A549 (cell line): Measurements from ENCODE around the gene SLC2A8. TPM values are rescaled to one million over a fixed set of nuclear protein-coding genes. Genes with fewer than 3 reads are reported as not detected.

ENCODE experiments used
- ATAC-seq, 2 experiments: fragments of 200-7000 bp in 1 of 2; fragments of >200 bp in 1 of 2; cut with Nextera tagmentation in 1 of 2; cut with Tn5 transposase in 1 of 2; 3 replicates each; pipeline versions ENCODE4 v1.8.0 to v1.9.1; 2018 to 2020; ENCODE audit warnings: mild to moderate bottlenecking in 1 of 2, moderate library complexity in 1 of 2
- CTCF ChIA-PET: fragments of 300-600 bp; sonication (Branson Sonifier 250); formaldehyde crosslinking; extraction: SDS; loops from one replicate; lab custom pipeline; 2021; ENCODE audit warnings: antibody characterized with exemption, inconsistent platforms; lab: Yijun Ruan, JAX
- POLR2A ChIA-PET: fragments of 350-600 bp; formaldehyde crosslinking; extraction: SDS; loops from one replicate; lab custom pipeline; 2021; ENCODE audit warnings: antibody characterized with exemption, inconsistent platforms; lab: Yijun Ruan, JAX
- DNase-seq, 2 experiments: peaks; one replicate each; pipeline versions ENCODE4 v3.0.0 to v3.0.0-alpha.2; 2011 to 2016; ENCODE audit warnings: low read depth in 1 of 2, low spot score in 1 of 2
- FAIRE-seq: peaks from 2 replicates; lab custom pipeline; 2011; peaks lifted over from hg19 to GRCh38; lab: Jason Lieb, UNC
- H3K27ac ChIP-seq, 2 experiments: fragments of >200 bp; sonication (Bioruptor Twin); formaldehyde crosslinking; 3 replicates each; pipeline ENCODE4 v1.5.1; 2016 to 2017
- H3K4me1 ChIP-seq: fragments of >200 bp; sonication (Bioruptor Twin); formaldehyde crosslinking; 3 replicates; pipeline ENCODE4 v1.6.1; 2016
- H3K4me2 ChIP-seq: fragments of >200 bp; sonication (Bioruptor Twin); formaldehyde crosslinking; 3 replicates; pipeline ENCODE4 v1.6.1; 2016
- H3K4me3 ChIP-seq: fragments of >200 bp; sonication (Bioruptor Twin); formaldehyde crosslinking; 3 replicates; pipeline ENCODE4 v1.5.1; 2016
- H3K9me3 ChIP-seq: fragments of >200 bp; sonication (Bioruptor Twin); formaldehyde crosslinking; 3 replicates; pipeline ENCODE4 v1.6.1; 2016
- BCL3 ChIP-seq: fragments of >200 bp; sonication (Bioruptor Twin); formaldehyde crosslinking; IDR thresholded peaks from 3 replicates; pipeline ENCODE4 v1.6.1; 2016
- CBX8 ChIP-seq: fragments of 200-600 bp; sonication (generic); IDR thresholded peaks from 2 replicates; pipeline ENCODE4 v1.6.1; 2016
- EHMT2 ChIP-seq: fragments of 200-600 bp; sonication (generic); IDR thresholded peaks from 2 replicates; pipeline ENCODE4 v1.6.1; 2016; ENCODE audit warnings: antibody characterized with exemption, low read depth, mild to moderate bottlenecking, moderate library complexity
- GATA3 ChIP-seq: IDR thresholded peaks from 2 replicates; pipeline ENCODE4 v1.6.1; 2012; ENCODE audit warnings: borderline replicate concordance
- MAFK ChIP-seq: fragments of 450-650 bp; IDR thresholded peaks from 2 replicates; pipeline ENCODE4 v1.6.1; 2014; ENCODE audit not compliant: partially characterized antibody
- NPAS2 ChIP-seq: fragments of 250-450 bp; sonication (Bioruptor Pico); IDR thresholded peaks from 2 replicates; pipeline ENCODE4 v1.8.0; 2022; ENCODE audit warnings: mild to moderate bottlenecking, moderate library complexity, borderline replicate concordance
- RAD21 ChIP-seq, 2 experiments: fragments of >200 bp in 1 of 2; sonication (Bioruptor Twin) in 1 of 2; formaldehyde crosslinking in 1 of 2; IDR thresholded peaks in 1 of 2; conservative IDR thresholded peaks in 1 of 2; 2 replicates in 1 of 2; 3 replicates in 1 of 2; pipeline ENCODE4 v1.6.1; 2012 to 2018; ENCODE audit warnings: inconsistent platforms in 1 of 2
- SMC3 ChIP-seq: fragments of >200 bp; sonication (Bioruptor Twin); formaldehyde crosslinking; IDR thresholded peaks from 3 replicates; pipeline ENCODE4 v1.6.1; 2018; ENCODE audit warnings: inconsistent platforms
- WGBS: methylation state at CpG from one replicate; pipeline ENCODE4 v1.1.6; 2017; ENCODE audit errors: missing lambda C conversion rate; 5-methylcytosine and 5-hydroxymethylcytosine counted together
- polyA plus RNA-seq, 4 experiments: library from polyadenylated mRNA; depleted of rRNA in 3 of 4; stranded (reverse); fragments of >200 nt; fragmentation: RNase III in 1 of 4; extraction: RNeasy Plus Mini Kit Qiagen cat#74134 plus additional on column Dnase treatment in 1 of 4; gene quantifications; 2 replicates in 3 of 4; 3 replicates in 1 of 4; pipeline ENCODE4 v1.2.3, GENCODE V29; 2011 to 2017
- TF ChIP-seq, protein P1 (sequence below): fragments of 150-350 bp; IDR thresholded peaks from 2 replicates; pipeline ENCODE4 v1.6.1; 2014; ENCODE audit warnings: low read depth, mild to moderate bottlenecking, low read length
- TF ChIP-seq, protein P2 (sequence below): fragments of >200 bp; sonication (Bioruptor Twin); formaldehyde crosslinking; IDR thresholded peaks from 3 replicates; pipeline ENCODE4 v1.5.1; 2016

The SLC2A8 gene
- polyA plus RNA-seq, 2 of the 4 experiments (the other 2 are of a cell fraction) = 7.3 to 16.0 TPM

DNA sequence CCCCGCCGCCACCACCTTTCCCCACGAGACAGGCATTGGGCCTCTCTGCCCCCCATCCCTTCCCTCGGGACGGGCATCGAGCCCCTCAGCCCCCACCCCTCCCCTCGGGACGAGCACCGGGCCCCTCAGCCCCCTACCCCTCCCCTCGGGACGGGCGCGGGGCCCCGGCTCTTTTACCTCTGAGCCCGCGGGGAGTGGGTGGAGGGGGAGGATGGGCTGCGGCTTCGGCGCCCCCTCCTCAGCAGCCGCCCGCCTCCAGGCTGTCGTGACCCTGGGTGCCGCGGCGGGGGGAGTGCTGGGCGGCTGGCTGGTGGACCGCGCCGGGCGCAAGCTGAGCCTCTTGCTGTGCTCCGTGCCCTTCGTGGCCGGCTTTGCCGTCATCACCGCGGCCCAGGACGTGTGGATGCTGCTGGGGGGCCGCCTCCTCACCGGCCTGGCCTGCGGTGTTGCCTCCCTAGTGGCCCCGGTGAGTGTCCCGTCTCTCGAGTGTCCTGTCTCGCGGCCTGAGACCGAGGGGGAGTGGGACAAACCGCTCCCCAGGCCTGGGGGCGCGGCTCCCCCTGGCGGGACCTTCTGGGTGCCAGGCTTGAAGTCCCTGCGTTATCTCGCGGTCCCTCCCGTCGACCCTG lies 791 bp downstream of the SLC2A8 start:
- Histone ChIP-seq H3K4me3 (peak overlapping the region; percentile 90), H3K4me2 (peak overlapping the region; percentile 98), H3K9me3 (no peaks in the 10 kb centered on the region), H3K4me1 (peaks cover 6% of the 10 kb centered on the region; the same call in 1 of the 3 replicates), H3K27ac (peak overlapping the region; percentile 80 to 90)
- ATAC-seq = peak; percentile 22 to 44
- DNase-seq = peak; percentile 60 to 63
- no CpG with 5 or more reads among the region's 55 CpGs for WGBS
- ChIA-PET POLR2A (interaction anchor here (0.6 to 2.2 kb wide), 10 partner anchors 9 to 802 kb away, joined by 3 to 25 read pairs (median 8); partner anchors contain the start of genes LRSAM1, RALGPS1, RPL12 and ZNF79), CTCF (interaction anchor here (0.7 to 6.6 kb wide), 35 partner anchors 9 to 463 kb away, joined by 3 to 33 read pairs (median 4); no protein-coding TSS in a partner anchor)
- TF ChIP-seq SMC3 (peak; percentile 89), GATA3 (no peak), CBX8 (no peak), RAD21 (conservative IDR thresholded peaks at IDR 0.05 in 1 of 2, IDR thresholded peaks at IDR 0.05 in 1 of 2) (peak; percentile 83 to 88), MAFK (no peak)
- TF ChIP-seq, protein P1, sequence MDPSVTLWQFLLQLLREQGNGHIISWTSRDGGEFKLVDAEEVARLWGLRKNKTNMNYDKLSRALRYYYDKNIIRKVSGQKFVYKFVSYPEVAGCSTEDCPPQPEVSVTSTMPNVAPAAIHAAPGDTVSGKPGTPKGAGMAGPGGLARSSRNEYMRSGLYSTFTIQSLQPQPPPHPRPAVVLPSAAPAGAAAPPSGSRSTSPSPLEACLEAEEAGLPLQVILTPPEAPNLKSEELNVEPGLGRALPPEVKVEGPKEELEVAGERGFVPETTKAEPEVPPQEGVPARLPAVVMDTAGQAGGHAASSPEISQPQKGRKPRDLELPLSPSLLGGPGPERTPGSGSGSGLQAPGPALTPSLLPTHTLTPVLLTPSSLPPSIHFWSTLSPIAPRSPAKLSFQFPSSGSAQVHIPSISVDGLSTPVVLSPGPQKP = no peak
- TF ChIP-seq, protein P2, sequence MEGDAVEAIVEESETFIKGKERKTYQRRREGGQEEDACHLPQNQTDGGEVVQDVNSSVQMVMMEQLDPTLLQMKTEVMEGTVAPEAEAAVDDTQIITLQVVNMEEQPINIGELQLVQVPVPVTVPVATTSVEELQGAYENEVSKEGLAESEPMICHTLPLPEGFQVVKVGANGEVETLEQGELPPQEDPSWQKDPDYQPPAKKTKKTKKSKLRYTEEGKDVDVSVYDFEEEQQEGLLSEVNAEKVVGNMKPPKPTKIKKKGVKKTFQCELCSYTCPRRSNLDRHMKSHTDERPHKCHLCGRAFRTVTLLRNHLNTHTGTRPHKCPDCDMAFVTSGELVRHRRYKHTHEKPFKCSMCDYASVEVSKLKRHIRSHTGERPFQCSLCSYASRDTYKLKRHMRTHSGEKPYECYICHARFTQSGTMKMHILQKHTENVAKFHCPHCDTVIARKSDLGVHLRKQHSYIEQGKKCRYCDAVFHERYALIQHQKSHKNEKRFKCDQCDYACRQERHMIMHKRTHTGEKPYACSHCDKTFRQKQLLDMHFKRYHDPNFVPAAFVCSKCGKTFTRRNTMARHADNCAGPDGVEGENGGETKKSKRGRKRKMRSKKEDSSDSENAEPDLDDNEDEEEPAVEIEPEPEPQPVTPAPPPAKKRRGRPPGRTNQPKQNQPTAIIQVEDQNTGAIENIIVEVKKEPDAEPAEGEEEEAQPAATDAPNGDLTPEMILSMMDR = peak; percentile 71
- no peak for FAIRE-seq

GRCh38 chr9:127398275-127398647 lies 1.3 kb downstream of the SLC2A8 start:
- peak overlapping the region; percentile 98 for H3K4me2 ChIP-seq
- 61% methylated on average over 5 of the region's 5 CpGs for WGBS
- DNase-seq (no peak), ATAC-seq (no peak), FAIRE-seq (no peak)
- TF ChIP-seq BCL3 = no peak
- TF ChIP-seq GATA3 = no peak
- CTCF ChIA-PET = interaction anchor here (0.6 to 6.6 kb wide), 24 partner anchors 9 to 471 kb away, joined by 3 to 33 read pairs (median 7); no protein-coding TSS in a partner anchor
- peak overlapping the region; percentile 90 for H3K4me3 ChIP-seq
- H3K4me1 ChIP-seq = peaks cover 6% of the 10 kb centered on the region; the same call in 1 of the 3 replicates
- POLR2A ChIA-PET = interaction anchor here (0.6 to 1.2 kb wide), 3 partner anchors 53 to 801 kb away, joined by 3 to 4 read pairs (median 3); partner anchors contain the start of gene LRSAM1
- no peaks in the 10 kb centered on the region for H3K9me3 ChIP-seq
- peak overlapping the region; percentile 80 to 90 for H3K27ac ChIP-seq

- Histone ChIP-seq H3K4me2 (peak overlapping the region; percentile 98), H3K4me1 (peaks cover 6% of the 10 kb centered on the region; the same call in 1 of the 3 replicates), H3K27ac (peak overlapping the region in 1 of 2 experiments; percentile 90; a peak in 3 of 6 replicates), H3K9me3 (no peaks in the 10 kb centered on the region), H3K4me3 (no peak overlapping the region)
- DNase-seq = no peak
- TF ChIP-seq NPAS2 (CRISPR knock-in tag) (no peak), EHMT2 (no peak)
- no peak for ATAC-seq
- FAIRE-seq = no peak
- ChIA-PET POLR2A (interaction anchor here (1.2 kb wide), 1 partner anchor 53 kb away, joined by 3 read pairs; the partner anchor contains the start of gene LRSAM1), CTCF (interaction anchor here (0.6 to 6.6 kb wide), 26 partner anchors 8 to 470 kb away, joined by 3 to 33 read pairs (median 6); no protein-coding TSS in a partner anchor)
- WGBS = 95% methylated on average over 12 of the region's 13 CpGs
Observed at GRCh38 chr9:127398715-127399400, 1.9 kb downstream of the SLC2A8 start.
